HL-60 (cell line): Measurements from ENCODE around the gene APOBEC3H.
A peak's percentile ranks its signal among the peaks of the same experiment; 100 is the strongest.

Experiments
- DNase-seq, 2 experiments: peaks; one replicate each; pipeline ENCODE4 v3.0.0-alpha.2; 2010 to 2020; ENCODE audit warnings: low read depth in 1 of 2, low spot score in 1 of 2
- H3K27ac ChIP-seq: fragments of 250-450 bp; sonication (Bioruptor Pico); replicated peaks from 2 replicates; pipeline ENCODE4 v1.5.1; 2020; ENCODE audit warnings: mild to moderate bottlenecking, moderate library complexity
- H3K27me3 ChIP-seq: fragments of 250-450 bp; sonication (Bioruptor Pico); 2 replicates; pipeline ENCODE4 v1.5.1; 2021; ENCODE audit warnings: mild to moderate bottlenecking, moderate library complexity; ENCODE audit not compliant: insufficient read depth, poor library complexity, severe bottlenecking
- H3K4me3 ChIP-seq: replicated peaks from 2 replicates; pipeline ENCODE4 v1.5.1; 2011; ENCODE audit warnings: mild to moderate bottlenecking, control low read depth, low read length; ENCODE audit not compliant: insufficient read depth
- GABPA ChIP-seq: IDR thresholded peaks from 2 replicates; pipeline ENCODE4 v1.6.1; 2012; ENCODE audit warnings: low read depth
- POLR2AphosphoS5 ChIP-seq: IDR thresholded peaks from 2 replicates; pipeline ENCODE4 v1.6.1; 2012; ENCODE audit warnings: low read depth
- SPI1 ChIP-seq: IDR thresholded peaks from 2 replicates; pipeline ENCODE4 v1.6.1; 2012; ENCODE audit warnings: low read depth, mild to moderate bottlenecking, borderline replicate concordance
- TF ChIP-seq, protein P1 (sequence below): IDR thresholded peaks from 2 replicates; pipeline ENCODE4 v1.6.1; 2012; ENCODE audit warnings: low read depth; ENCODE audit not compliant: insufficient replicate concordance
- TF ChIP-seq, protein P2 (sequence below): IDR thresholded peaks from one replicate; pipeline ENCODE4 v1.5.1; 2011; ENCODE audit warnings: low read length, control low read depth, inconsistent platforms; ENCODE audit not compliant: insufficient read depth

APOBEC3H gene

DNA sequence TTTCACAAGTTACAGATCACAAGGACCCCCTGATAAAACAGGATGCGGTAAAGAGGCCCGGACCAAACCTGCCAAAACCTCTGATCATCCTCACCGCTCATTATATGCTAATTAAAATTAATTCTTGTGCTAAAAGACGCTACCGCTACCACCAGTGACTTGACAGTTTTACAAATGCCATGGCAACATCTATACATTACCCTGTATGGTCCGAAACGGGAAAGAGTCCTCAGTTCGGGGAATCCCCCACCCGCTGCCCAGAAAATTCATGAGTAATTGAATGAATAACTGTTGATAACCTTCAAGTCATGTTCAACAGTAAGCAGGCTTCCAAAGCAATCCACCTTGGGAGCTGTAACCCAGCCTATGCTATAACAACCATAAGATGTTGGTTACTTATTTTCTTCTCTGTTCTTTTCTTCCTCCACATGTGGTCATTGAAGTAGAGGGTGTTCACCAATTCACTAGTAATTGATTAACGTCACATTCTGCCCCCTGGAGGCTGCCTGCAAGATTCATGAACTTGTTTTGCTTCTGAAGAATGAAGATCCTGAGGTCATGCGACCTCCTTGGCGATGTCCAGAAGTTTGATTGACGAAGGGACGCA lies 20.6 kb downstream of the APOBEC3H start:
- TF ChIP-seq POLR2AphosphoS5 (no peak), SPI1 (no peak), GABPA (no peak)
- TF ChIP-seq, protein P1, sequence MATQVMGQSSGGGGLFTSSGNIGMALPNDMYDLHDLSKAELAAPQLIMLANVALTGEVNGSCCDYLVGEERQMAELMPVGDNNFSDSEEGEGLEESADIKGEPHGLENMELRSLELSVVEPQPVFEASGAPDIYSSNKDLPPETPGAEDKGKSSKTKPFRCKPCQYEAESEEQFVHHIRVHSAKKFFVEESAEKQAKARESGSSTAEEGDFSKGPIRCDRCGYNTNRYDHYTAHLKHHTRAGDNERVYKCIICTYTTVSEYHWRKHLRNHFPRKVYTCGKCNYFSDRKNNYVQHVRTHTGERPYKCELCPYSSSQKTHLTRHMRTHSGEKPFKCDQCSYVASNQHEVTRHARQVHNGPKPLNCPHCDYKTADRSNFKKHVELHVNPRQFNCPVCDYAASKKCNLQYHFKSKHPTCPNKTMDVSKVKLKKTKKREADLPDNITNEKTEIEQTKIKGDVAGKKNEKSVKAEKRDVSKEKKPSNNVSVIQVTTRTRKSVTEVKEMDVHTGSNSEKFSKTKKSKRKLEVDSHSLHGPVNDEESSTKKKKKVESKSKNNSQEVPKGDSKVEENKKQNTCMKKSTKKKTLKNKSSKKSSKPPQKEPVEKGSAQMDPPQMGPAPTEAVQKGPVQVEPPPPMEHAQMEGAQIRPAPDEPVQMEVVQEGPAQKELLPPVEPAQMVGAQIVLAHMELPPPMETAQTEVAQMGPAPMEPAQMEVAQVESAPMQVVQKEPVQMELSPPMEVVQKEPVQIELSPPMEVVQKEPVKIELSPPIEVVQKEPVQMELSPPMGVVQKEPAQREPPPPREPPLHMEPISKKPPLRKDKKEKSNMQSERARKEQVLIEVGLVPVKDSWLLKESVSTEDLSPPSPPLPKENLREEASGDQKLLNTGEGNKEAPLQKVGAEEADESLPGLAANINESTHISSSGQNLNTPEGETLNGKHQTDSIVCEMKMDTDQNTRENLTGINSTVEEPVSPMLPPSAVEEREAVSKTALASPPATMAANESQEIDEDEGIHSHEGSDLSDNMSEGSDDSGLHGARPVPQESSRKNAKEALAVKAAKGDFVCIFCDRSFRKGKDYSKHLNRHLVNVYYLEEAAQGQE = no peak
- TF ChIP-seq, protein P2, sequence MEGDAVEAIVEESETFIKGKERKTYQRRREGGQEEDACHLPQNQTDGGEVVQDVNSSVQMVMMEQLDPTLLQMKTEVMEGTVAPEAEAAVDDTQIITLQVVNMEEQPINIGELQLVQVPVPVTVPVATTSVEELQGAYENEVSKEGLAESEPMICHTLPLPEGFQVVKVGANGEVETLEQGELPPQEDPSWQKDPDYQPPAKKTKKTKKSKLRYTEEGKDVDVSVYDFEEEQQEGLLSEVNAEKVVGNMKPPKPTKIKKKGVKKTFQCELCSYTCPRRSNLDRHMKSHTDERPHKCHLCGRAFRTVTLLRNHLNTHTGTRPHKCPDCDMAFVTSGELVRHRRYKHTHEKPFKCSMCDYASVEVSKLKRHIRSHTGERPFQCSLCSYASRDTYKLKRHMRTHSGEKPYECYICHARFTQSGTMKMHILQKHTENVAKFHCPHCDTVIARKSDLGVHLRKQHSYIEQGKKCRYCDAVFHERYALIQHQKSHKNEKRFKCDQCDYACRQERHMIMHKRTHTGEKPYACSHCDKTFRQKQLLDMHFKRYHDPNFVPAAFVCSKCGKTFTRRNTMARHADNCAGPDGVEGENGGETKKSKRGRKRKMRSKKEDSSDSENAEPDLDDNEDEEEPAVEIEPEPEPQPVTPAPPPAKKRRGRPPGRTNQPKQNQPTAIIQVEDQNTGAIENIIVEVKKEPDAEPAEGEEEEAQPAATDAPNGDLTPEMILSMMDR = no peak
- DNase-seq = peak in 1 of 2 experiments; percentile 36
- H3K27ac ChIP-seq = no peak overlapping the region
- no peak overlapping the region for H3K4me3 ChIP-seq
- peaks cover 18% of the 10 kb centered on the region for H3K27me3 ChIP-seq

DNA sequence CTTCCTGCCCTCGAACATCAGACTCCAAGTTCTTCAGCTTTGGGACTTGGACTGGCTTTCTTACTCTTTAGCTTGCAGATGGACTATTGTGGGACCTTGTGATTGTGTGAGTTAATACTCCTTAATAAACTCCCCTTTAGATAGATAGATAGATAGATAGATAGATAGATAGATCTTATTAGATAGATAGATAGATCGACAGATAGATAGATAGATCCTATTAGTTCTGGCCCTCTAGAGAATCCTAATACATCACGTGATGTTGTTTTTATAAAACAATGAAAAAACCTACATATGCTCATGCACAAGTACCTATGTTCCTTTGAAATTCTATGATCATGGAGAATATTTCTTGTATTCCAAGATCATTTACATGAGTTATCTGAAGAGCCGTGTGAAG lies 23.9 kb downstream of the APOBEC3H start:
- Histone ChIP-seq H3K27ac (no peak overlapping the region), H3K4me3 (no peak overlapping the region), H3K27me3 (peaks cover 14% of the 10 kb centered on the region)
- DNase-seq = no peak
- TF ChIP-seq GABPA = no peak
- TF ChIP-seq, protein P1 = no peak
- TF ChIP-seq SPI1 = no peak
- TF ChIP-seq, protein P2 = no peak
- TF ChIP-seq POLR2AphosphoS5 = no peak

DNA sequence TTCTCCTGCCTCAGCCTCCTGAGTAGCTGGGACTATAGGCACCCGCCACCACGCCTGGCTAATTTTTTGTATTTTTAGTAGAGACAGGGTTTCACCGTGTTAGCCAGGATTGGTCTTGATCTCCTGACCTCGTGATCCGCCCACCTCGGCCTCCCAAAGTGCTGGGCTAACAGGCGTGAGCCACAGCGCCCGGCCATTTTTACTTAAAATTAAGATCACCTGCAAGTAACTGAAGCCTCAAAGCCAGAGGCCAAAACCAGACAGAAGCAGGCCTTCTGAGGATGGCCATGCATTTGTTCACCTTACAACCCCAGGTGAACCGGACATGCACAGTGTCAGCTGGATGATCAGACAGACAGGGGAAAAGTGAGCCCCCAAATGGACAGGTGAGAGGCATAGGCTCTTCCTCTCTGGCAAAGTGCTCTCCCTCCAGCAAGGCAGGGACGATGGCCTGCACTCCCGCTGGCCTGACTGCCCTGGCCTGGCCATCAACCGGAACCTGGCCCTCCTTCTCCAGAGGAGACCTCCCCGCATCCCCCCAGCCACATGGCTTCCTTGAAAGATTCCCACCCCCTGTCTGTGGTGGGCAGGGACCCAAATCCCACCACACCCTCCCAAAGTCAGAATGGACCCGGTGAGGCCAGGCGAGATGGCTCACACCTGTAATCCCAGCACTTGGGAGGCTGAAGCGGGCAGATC lies 25.9 kb downstream of the APOBEC3H start:
- no peaks in the 10 kb centered on the region for H3K27me3 ChIP-seq
- no peak overlapping the region for H3K27ac ChIP-seq
- H3K4me3 ChIP-seq = no peak overlapping the region
- no peak for DNase-seq
- TF ChIP-seq, protein P1 = no peak
